ENCODE measurements around the gene MDC1. TPM values are rescaled to one million over a fixed set of nuclear protein-coding genes. Genes with fewer than 3 reads are reported as not detected.

Gene MDC1
- total and polyA plus RNA-seq, 2 of the 13 experiments (the other 11 are each of a cell fraction or from before 2014, with no cell fraction given), result 8.4 to 14.0 TPM

DNA sequence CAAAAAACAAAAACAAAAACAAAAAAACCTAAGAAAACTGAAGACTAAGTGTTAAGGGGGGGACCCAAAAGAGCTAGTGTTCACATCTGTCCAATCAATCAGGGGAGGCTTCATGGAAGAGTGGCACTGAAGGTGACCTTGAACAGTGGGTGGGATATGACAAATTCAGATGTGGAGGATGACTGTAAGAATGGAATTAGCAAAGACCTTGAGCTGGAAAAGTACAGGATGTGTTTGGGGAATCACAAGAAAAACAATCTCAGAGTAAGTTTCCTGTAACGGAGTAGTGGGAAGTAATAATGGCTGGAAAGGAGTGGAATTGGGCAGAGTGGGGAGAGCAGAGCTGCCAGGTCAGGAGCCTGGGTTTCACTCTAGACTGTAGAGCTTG, 30.2 kb upstream of the MDC1 start (continued):
- TF ChIP-seq TRIM24 (CRISPR knock-in tag; IDR thresholded peaks at IDR 0.05), result no peak
- TF ChIP-seq ZNF7 (CRISPR knock-in tag; IDR thresholded peaks at IDR 0.05), result no peak
- peak; percentile 81 for TF ChIP-seq ZFP36 (IDR thresholded peaks at IDR 0.05; ENCODE audit: borderline replicate concordance, low read depth, low read length, partially characterized antibody)
- TF ChIP-seq SOX5 (CRISPR knock-in tag; IDR thresholded peaks at IDR 0.05; ENCODE audit: borderline replicate concordance), result peak; percentile 52; the same call in 1 of the 2 replicates
- TF ChIP-seq ESRRA (CRISPR knock-in tag; IDR thresholded peaks at IDR 0.05; ENCODE audit: low read depth), result peak; percentile 72; the same call in 1 of the 2 replicates
- peak; percentile 60; the same call in 1 of the 2 replicates for TF ChIP-seq PPARG (CRISPR knock-in tag; conservative IDR thresholded peaks at IDR 0.05)
- peak; percentile 38; the same call in 1 of the 2 replicates for TF ChIP-seq HMG20B (CRISPR knock-in tag; conservative IDR thresholded peaks at IDR 0.05)
- TF ChIP-seq, protein P1, sequence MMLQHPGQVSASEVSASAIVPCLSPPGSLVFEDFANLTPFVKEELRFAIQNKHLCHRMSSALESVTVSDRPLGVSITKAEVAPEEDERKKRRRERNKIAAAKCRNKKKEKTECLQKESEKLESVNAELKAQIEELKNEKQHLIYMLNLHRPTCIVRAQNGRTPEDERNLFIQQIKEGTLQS (CRISPR knock-in tag; IDR thresholded peaks at IDR 0.05), result no peak
- TF ChIP-seq, protein P2, sequence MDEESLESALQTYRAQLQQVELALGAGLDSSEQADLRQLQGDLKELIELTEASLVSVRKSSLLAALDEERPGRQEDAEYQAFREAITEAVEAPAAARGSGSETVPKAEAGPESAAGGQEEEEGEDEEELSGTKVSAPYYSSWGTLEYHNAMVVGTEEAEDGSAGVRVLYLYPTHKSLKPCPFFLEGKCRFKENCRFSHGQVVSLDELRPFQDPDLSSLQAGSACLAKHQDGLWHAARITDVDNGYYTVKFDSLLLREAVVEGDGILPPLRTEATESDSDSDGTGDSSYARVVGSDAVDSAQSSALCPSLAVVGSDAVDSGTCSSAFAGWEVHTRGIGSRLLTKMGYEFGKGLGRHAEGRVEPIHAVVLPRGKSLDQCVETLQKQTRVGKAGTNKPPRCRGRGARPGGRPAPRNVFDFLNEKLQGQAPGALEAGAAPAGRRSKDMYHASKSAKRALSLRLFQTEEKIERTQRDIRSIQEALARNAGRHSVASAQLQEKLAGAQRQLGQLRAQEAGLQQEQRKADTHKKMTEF (CRISPR knock-in tag; IDR thresholded peaks at IDR 0.05), result peak; percentile 19; the same call in 1 of the 2 replicates
- no peak for TF ChIP-seq ZNF343 (CRISPR knock-in tag; IDR thresholded peaks at IDR 0.05)
- TF ChIP-seq PHF8 (CRISPR knock-in tag; IDR thresholded peaks at IDR 0.05), result 0 out of 2 replicates have a peak, but pooled peaks have one; percentile 12
- TF ChIP-seq, protein P3, sequence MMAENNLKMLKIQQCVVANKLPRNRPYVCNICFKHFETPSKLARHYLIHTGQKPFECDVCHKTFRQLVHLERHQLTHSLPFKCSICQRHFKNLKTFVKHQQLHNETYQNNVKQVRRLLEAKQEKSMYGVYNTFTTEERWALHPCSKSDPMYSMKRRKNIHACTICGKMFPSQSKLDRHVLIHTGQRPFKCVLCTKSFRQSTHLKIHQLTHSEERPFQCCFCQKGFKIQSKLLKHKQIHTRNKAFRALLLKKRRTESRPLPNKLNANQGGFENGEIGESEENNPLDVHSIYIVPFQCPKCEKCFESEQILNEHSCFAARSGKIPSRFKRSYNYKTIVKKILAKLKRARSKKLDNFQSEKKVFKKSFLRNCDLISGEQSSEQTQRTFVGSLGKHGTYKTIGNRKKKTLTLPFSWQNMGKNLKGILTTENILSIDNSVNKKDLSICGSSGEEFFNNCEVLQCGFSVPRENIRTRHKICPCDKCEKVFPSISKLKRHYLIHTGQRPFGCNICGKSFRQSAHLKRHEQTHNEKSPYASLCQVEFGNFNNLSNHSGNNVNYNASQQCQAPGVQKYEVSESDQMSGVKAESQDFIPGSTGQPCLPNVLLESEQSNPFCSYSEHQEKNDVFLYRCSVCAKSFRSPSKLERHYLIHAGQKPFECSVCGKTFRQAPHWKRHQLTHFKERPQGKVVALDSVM (CRISPR knock-in tag; IDR thresholded peaks at IDR 0.05), result no peak
- TF ChIP-seq, protein P4, sequence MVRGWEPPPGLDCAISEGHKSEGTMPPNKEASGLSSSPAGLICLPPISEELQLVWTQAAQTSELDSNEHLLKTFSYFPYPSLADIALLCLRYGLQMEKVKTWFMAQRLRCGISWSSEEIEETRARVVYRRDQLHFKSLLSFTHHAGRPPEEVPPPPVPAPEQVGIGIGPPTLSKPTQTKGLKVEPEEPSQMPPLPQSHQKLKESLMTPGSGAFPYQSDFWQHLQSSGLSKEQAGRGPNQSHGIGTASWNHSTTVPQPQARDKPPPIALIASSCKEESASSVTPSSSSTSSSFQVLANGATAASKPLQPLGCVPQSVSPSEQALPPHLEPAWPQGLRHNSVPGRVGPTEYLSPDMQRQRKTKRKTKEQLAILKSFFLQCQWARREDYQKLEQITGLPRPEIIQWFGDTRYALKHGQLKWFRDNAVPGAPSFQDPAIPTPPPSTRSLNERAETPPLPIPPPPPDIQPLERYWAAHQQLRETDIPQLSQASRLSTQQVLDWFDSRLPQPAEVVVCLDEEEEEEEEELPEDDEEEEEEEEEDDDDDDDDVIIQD (CRISPR knock-in tag; IDR thresholded peaks at IDR 0.05; ENCODE audit: low read depth), result peak; percentile 23; the same call in 1 of the 2 replicates
- TF ChIP-seq GATAD1 (CRISPR knock-in tag; IDR thresholded peaks at IDR 0.05), result 0 out of 2 replicates have a peak, but pooled peaks have one; percentile 21
- TF ChIP-seq MZF1 (CRISPR knock-in tag; IDR thresholded peaks at IDR 0.05; ENCODE audit: borderline replicate concordance), result 0 out of 2 replicates have a peak, but pooled peaks have one; percentile 64
- 0 out of 2 replicates have a peak, but pooled peaks have one; percentile 38 for TF ChIP-seq ZNF224 (CRISPR knock-in tag; IDR thresholded peaks at IDR 0.05)
- peak; percentile 47 for TF ChIP-seq SAP130 (CRISPR knock-in tag; IDR thresholded peaks at IDR 0.05; ENCODE audit: low read depth)
- TF ChIP-seq, protein P5, sequence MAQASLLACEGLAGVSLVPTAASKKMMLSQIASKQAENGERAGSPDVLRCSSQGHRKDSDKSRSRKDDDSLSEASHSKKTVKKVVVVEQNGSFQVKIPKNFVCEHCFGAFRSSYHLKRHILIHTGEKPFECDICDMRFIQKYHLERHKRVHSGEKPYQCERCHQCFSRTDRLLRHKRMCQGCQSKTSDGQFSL (CRISPR knock-in tag; IDR thresholded peaks at IDR 0.05), result no peak

Measured in HepG2 (cell line).